ENCODE results near the gene YPEL5.

- TF ChIP-seq POLR2A (IDR thresholded peaks at IDR 0.05; ENCODE audit: low read depth, low read length) = no peak
- TF ChIP-seq POLR2AphosphoS5 (IDR thresholded peaks at IDR 0.05; ENCODE audit: low read depth, low read length) = no peak
- no peak for TF ChIP-seq TAF1 (IDR thresholded peaks at IDR 0.05; ENCODE audit: borderline replicate concordance, low read depth, low read length)
Measured at GRCh38 chr2:30155202-30155601, 8.4 kb downstream of the YPEL5 start.
